ENCODE data around the gene ATP6V0D1.

DNA sequence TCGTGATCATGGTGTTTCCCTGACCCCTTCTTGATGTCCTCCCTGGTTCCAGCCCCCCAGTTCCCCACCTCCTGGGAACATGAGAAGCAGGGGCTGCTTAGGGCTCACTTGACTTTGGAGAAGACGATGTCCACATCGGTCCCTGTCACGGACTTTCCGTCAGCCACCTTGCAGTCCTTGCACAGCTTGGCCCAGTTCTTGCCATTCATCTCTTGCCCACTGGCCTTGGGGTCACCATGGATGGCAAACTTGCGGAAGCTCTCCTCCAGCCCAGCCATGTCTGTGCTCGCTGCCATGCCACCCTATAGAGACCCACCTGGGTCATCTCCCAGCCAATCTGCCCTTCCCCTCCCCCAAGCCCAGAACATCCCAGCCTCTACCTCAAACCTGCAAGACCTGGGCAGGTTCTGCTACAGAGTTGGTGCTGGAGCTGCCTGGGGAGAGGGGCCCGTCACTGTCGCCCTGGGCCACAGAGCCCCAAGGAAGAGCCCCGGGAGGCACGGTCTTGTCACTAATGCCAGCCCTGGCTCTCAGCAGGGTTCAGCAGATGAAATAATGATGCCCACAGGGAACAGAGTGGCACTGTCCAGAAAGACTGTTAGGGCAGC, 90.0 kb downstream of the ATP6V0D1 start:
- no peak for TF ChIP-seq POLR2A (IDR thresholded peaks at IDR 0.05)
- no peak for TF ChIP-seq CTCF (IDR thresholded peaks at IDR 0.05)
